ENCODE results near the gene ZBTB20.

DNA sequence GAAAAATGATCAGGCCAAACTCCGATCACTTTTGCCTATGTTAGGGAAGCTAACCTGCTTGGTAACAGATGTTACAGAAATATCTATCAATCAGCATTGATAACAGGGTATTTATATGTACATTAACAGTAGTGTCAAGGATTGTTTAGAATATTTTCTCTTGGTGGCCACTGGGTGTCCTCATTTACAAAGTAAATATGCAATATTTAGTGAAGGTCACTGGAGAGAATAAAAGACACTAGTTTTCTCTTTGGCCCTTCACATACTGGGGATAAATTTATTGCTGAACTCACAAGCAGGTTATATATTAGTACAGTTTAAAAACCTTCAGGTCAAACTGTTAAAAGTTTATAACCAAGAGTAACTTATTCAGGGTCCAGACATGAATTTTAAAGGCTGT lies 784.3 kb downstream of the ZBTB20 start:
- TF ChIP-seq, protein P1, sequence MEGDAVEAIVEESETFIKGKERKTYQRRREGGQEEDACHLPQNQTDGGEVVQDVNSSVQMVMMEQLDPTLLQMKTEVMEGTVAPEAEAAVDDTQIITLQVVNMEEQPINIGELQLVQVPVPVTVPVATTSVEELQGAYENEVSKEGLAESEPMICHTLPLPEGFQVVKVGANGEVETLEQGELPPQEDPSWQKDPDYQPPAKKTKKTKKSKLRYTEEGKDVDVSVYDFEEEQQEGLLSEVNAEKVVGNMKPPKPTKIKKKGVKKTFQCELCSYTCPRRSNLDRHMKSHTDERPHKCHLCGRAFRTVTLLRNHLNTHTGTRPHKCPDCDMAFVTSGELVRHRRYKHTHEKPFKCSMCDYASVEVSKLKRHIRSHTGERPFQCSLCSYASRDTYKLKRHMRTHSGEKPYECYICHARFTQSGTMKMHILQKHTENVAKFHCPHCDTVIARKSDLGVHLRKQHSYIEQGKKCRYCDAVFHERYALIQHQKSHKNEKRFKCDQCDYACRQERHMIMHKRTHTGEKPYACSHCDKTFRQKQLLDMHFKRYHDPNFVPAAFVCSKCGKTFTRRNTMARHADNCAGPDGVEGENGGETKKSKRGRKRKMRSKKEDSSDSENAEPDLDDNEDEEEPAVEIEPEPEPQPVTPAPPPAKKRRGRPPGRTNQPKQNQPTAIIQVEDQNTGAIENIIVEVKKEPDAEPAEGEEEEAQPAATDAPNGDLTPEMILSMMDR (IDR thresholded peaks at IDR 0.05) = peak; percentile 27 to 45 (median 37)
- TF ChIP-seq POLR2A (IDR thresholded peaks at IDR 0.05; ENCODE audit: low read depth) (no peak), EP300 (IDR thresholded peaks at IDR 0.05) (no peak), POLR2AphosphoS5 (IDR thresholded peaks at IDR 0.05) (no peak)

Data from esophagus muscularis mucosa (tissue), 4 donors.